Measurements from ENCODE around the gene ALDH1L1. TPM values are rescaled to one million over a fixed set of nuclear protein-coding genes. Genes with fewer than 3 reads are reported as not detected.

Gene ALDH1L1
- total RNA-seq, 1 experiment from 2014 or later = 50.0 TPM

GRCh38 chr3:126110431-126111125 is 69.8 kb downstream of the ALDH1L1 start:
- no TSS peak for BruUV-seq (replicated peaks)
- Histone ChIP-seq H3K4me3 (no peak overlapping the region), H3K4me2 (no peak overlapping the region), H3K27me3 (ENCODE audit: insufficient read depth, low read depth) (no peaks in the 10 kb centered on the region), H3K27ac (no peak overlapping the region), H3K9me2 (ENCODE audit: insufficient read depth) (no peaks in the 10 kb centered on the region), H3K36me3 (ENCODE audit: low read depth) (no peaks in the 10 kb centered on the region), H4K20me1 (ENCODE audit: insufficient read depth) (no peaks in the 10 kb centered on the region), H3K4me1 (replicated peaks; ENCODE audit: insufficient read depth) (no peaks in the 10 kb centered on the region), H3K9me3 (ENCODE audit: insufficient read depth, low read depth) (no peaks in the 10 kb centered on the region), H2AFZ (no peak overlapping the region), H3K79me2 (ENCODE audit: low read depth) (no peaks in the 10 kb centered on the region), H3F3A (ENCODE audit: insufficient read depth, low read depth) (no peaks in the 10 kb centered on the region)
- no peak for TF ChIP-seq EZH2 (IDR thresholded peaks at IDR 0.05; ENCODE audit: low read depth)
- TF ChIP-seq CTCF (conservative IDR thresholded peaks at IDR 0.05) = no peak
- intact Hi-C loops (cut with micrococcal nuclease; ENCODE audit: unreplicated experiment) = no loop called here
- ChIA-PET POLR2A (ENCODE audit: unreplicated experiment) (no interaction called here), CTCF (no interaction called here)
- DNase-seq = no peak

- no peaks in the 10 kb centered on the region for H3K36me3 ChIP-seq (ENCODE audit: low read depth)
- no peaks in the 10 kb centered on the region for H3K27me3 ChIP-seq (ENCODE audit: insufficient read depth, low read depth)
- H4K20me1 ChIP-seq (ENCODE audit: insufficient read depth) = no peaks in the 10 kb centered on the region
- no peak overlapping the region for H2AFZ ChIP-seq
- H3K4me3 ChIP-seq = no peak overlapping the region
- H3K9me3 ChIP-seq (ENCODE audit: insufficient read depth, low read depth) = no peaks in the 10 kb centered on the region
- intact Hi-C loops (cut with micrococcal nuclease; ENCODE audit: unreplicated experiment) = no loop called here
- CTCF ChIA-PET = no interaction called here
- H3K27ac ChIP-seq = no peak overlapping the region
- H3K4me2 ChIP-seq = no peak overlapping the region
- no TSS peak for BruUV-seq (replicated peaks)
- DNase-seq = no peak
- H3K4me1 ChIP-seq (replicated peaks; ENCODE audit: insufficient read depth) = no peaks in the 10 kb centered on the region
- TF ChIP-seq CTCF (conservative IDR thresholded peaks at IDR 0.05) (no peak), EZH2 (IDR thresholded peaks at IDR 0.05; ENCODE audit: low read depth) (no peak)
- no peaks in the 10 kb centered on the region for H3F3A ChIP-seq (ENCODE audit: insufficient read depth, low read depth)
- H3K79me2 ChIP-seq (ENCODE audit: low read depth) = no peaks in the 10 kb centered on the region
- POLR2A ChIA-PET (ENCODE audit: unreplicated experiment) = no interaction called here
- no peaks in the 10 kb centered on the region for H3K9me2 ChIP-seq (ENCODE audit: insufficient read depth)
Observed at GRCh38 chr3:126109880-126110235, 70.5 kb downstream of the ALDH1L1 start.

- Histone ChIP-seq H2AFZ (no peak overlapping the region), H3K79me2 (ENCODE audit: low read depth) (no peaks in the 10 kb centered on the region), H3K27me3 (ENCODE audit: insufficient read depth, low read depth) (no peaks in the 10 kb centered on the region), H4K20me1 (ENCODE audit: insufficient read depth) (no peaks in the 10 kb centered on the region), H3K4me2 (no peak overlapping the region), H3K27ac (no peak overlapping the region), H3F3A (ENCODE audit: insufficient read depth, low read depth) (no peaks in the 10 kb centered on the region), H3K9me2 (ENCODE audit: insufficient read depth) (no peaks in the 10 kb centered on the region), H3K36me3 (ENCODE audit: low read depth) (no peaks in the 10 kb centered on the region), H3K4me3 (no peak overlapping the region), H3K4me1 (replicated peaks; ENCODE audit: insufficient read depth) (no peaks in the 10 kb centered on the region), H3K9me3 (ENCODE audit: insufficient read depth, low read depth) (no peaks in the 10 kb centered on the region)
- no peak for TF ChIP-seq EZH2 (IDR thresholded peaks at IDR 0.05; ENCODE audit: low read depth)
- intact Hi-C loops (cut with micrococcal nuclease; ENCODE audit: unreplicated experiment) = no loop called here
- no TSS peak for BruUV-seq (replicated peaks)
- no peak for DNase-seq
- CTCF ChIA-PET = no interaction called here
- POLR2A ChIA-PET (ENCODE audit: unreplicated experiment) = no interaction called here
Observed at GRCh38 chr3:126109146-126109879, 71.1 kb downstream of the ALDH1L1 start.
